Activated T-cell treated with anti-CD3 and anti-CD28 coated beads for 24 hours (primary cell): ENCODE measurements around the gene C2CD4C.
"Not testable (repeated sequence)": the region's sequence is repeated elsewhere in the genome, so short reads cannot be mapped to it uniquely, and the experiment has no call there.

Experiments used
- DNase-seq: peaks from one replicate; pipeline ENCODE4 v3.0.0-alpha.2; 2020; ENCODE audit warnings: low read depth

The C2CD4C gene

GRCh38 chr19:408902-409515 lies at the start of gene C2CD4C:
C2CD4C (minus strand) TSS chr19:409147; CDS start chr19:408361, 786 bp downstream.
- DNase-seq = no peak

GRCh38 chr19:458091-459042 lies 49.4 kb upstream of the C2CD4C start:
- DNase-seq = no peak

- no peak for DNase-seq
These were observed 48.7 kb upstream of the C2CD4C start for GRCh38 chr19:457636-458035.

- no peak for DNase-seq
These were observed 47.7 kb upstream of the C2CD4C start for GRCh38 chr19:456547-457110.

- no peak for DNase-seq
These were observed 47.1 kb upstream of the C2CD4C start for GRCh38 chr19:455851-456546.

GRCh38 chr19:455031-455705 lies 46.2 kb upstream of the C2CD4C start:
- DNase-seq = no peak

GRCh38 chr19:453606-454005 lies 44.7 kb upstream of the C2CD4C start:
- no peak for DNase-seq

GRCh38 chr19:452829-453228 lies 43.9 kb upstream of the C2CD4C start:
- DNase-seq = no peak

- DNase-seq = not testable (repeated sequence)
These were observed 42.0 kb upstream of the C2CD4C start for GRCh38 chr19:450912-451481.

- no peak for DNase-seq
These were observed 41.0 kb upstream of the C2CD4C start for GRCh38 chr19:449916-450315.

- DNase-seq = no peak
These were observed 39.0 kb upstream of the C2CD4C start for GRCh38 chr19:447816-448560.

- DNase-seq = no peak
These were observed 38.1 kb upstream of the C2CD4C start for GRCh38 chr19:447064-447426.

GRCh38 chr19:444677-445210 lies 35.8 kb upstream of the C2CD4C start:
- DNase-seq = no peak

GRCh38 chr19:443005-443404 lies 34.1 kb upstream of the C2CD4C start:
- no peak for DNase-seq

GRCh38 chr19:442085-442484 lies 33.1 kb upstream of the C2CD4C start:
- DNase-seq = no peak

GRCh38 chr19:441213-441836 lies 32.4 kb upstream of the C2CD4C start:
- no peak for DNase-seq

- DNase-seq = no peak
These were observed 31.7 kb upstream of the C2CD4C start for GRCh38 chr19:440391-441212.

GRCh38 chr19:439167-439900 lies 30.4 kb upstream of the C2CD4C start:
- DNase-seq = no peak
